ENCODE measurements around the gene MACF1.
"Not testable (repeated sequence)": the region's sequence is repeated elsewhere in the genome, so short reads cannot be mapped to it uniquely, and the experiment has no call there.

MACF1 gene

GRCh38 chr1:39526466-39527189 lies 322.1 kb downstream of the MACF1 start:
- H3K27me3 ChIP-seq (replicated peaks; ENCODE audit: control insufficient read depth, insufficient read depth, low read length): no peaks in the 10 kb centered on the region

GRCh38 chr1:39527190-39527579 lies 322.7 kb downstream of the MACF1 start:
- not testable (repeated sequence) for DNase-seq (ENCODE audit: low read depth); H3K27me3 ChIP-seq (replicated peaks; ENCODE audit: control insufficient read depth, insufficient read depth, low read length); H3K9me3 ChIP-seq (ENCODE audit: control insufficient read depth, low read length); H3K4me3 ChIP-seq (ENCODE audit: low read length); H3K9ac ChIP-seq (ENCODE audit: low read length); H3K4me1 ChIP-seq (ENCODE audit: control insufficient read depth, insufficient read depth, low read length)
- peaks cover 51% of the 10 kb centered on the region for H3K36me3 ChIP-seq (ENCODE audit: control insufficient read depth, insufficient read depth, low read length, severe bottlenecking)

More at GRCh38 chr1:39526466-39527189, 322.1 kb downstream of the MACF1 start:
- Histone ChIP-seq H3K4me3 (ENCODE audit: low read length) (no peak overlapping the region), H3K36me3 (ENCODE audit: control insufficient read depth, insufficient read depth, low read length, severe bottlenecking) (peaks cover 45% of the 10 kb centered on the region), H3K4me1 (ENCODE audit: control insufficient read depth, insufficient read depth, low read length) (no peaks in the 10 kb centered on the region), H3K9me3 (ENCODE audit: control insufficient read depth, low read length) (no peaks in the 10 kb centered on the region), H3K9ac (ENCODE audit: low read length) (no peak overlapping the region)
- DNase-seq (ENCODE audit: low read depth): no peak

GRCh38 chr1:39528082-39528481 lies 323.6 kb downstream of the MACF1 start:
- no peak overlapping the region for H3K4me3 ChIP-seq (ENCODE audit: low read length)
- no peak overlapping the region for H3K9ac ChIP-seq (ENCODE audit: low read length)
- H3K36me3 ChIP-seq (ENCODE audit: control insufficient read depth, insufficient read depth, low read length, severe bottlenecking): peaks cover 57% of the 10 kb centered on the region
- no peak for DNase-seq (ENCODE audit: low read depth)
- no peaks in the 10 kb centered on the region for H3K4me1 ChIP-seq (ENCODE audit: control insufficient read depth, insufficient read depth, low read length)
- no peaks in the 10 kb centered on the region for H3K27me3 ChIP-seq (replicated peaks; ENCODE audit: control insufficient read depth, insufficient read depth, low read length)
- no peaks in the 10 kb centered on the region for H3K9me3 ChIP-seq (ENCODE audit: control insufficient read depth, low read length)

GRCh38 chr1:39529901-39530535 lies 325.5 kb downstream of the MACF1 start:
- Histone ChIP-seq H3K4me3 (ENCODE audit: low read length) (no peak overlapping the region), H3K4me1 (ENCODE audit: control insufficient read depth, insufficient read depth, low read length) (no peaks in the 10 kb centered on the region), H3K36me3 (ENCODE audit: control insufficient read depth, insufficient read depth, low read length, severe bottlenecking) (peaks cover 65% of the 10 kb centered on the region), H3K9ac (ENCODE audit: low read length) (no peak overlapping the region), H3K9me3 (ENCODE audit: control insufficient read depth, low read length) (no peaks in the 10 kb centered on the region), H3K27me3 (replicated peaks; ENCODE audit: control insufficient read depth, insufficient read depth, low read length) (no peaks in the 10 kb centered on the region)
- no peak for DNase-seq (ENCODE audit: low read depth)

- Histone ChIP-seq H3K36me3 (ENCODE audit: control insufficient read depth, insufficient read depth, low read length, severe bottlenecking) (peaks cover 63% of the 10 kb centered on the region), H3K9me3 (ENCODE audit: control insufficient read depth, low read length) (no peaks in the 10 kb centered on the region), H3K27me3 (replicated peaks; ENCODE audit: control insufficient read depth, insufficient read depth, low read length) (no peaks in the 10 kb centered on the region), H3K4me3 (ENCODE audit: low read length) (no peak overlapping the region), H3K4me1 (ENCODE audit: control insufficient read depth, insufficient read depth, low read length) (no peaks in the 10 kb centered on the region), H3K9ac (ENCODE audit: low read length) (no peak overlapping the region)
- DNase-seq (ENCODE audit: low read depth): no peak
Observed at GRCh38 chr1:39531526-39531925, 327.0 kb downstream of the MACF1 start.

GRCh38 chr1:39533442-39533841 lies 328.9 kb downstream of the MACF1 start:
- Histone ChIP-seq H3K9ac (ENCODE audit: low read length) (no peak overlapping the region), H3K36me3 (ENCODE audit: control insufficient read depth, insufficient read depth, low read length, severe bottlenecking) (peaks cover 52% of the 10 kb centered on the region), H3K27me3 (replicated peaks; ENCODE audit: control insufficient read depth, insufficient read depth, low read length) (no peaks in the 10 kb centered on the region), H3K4me1 (ENCODE audit: control insufficient read depth, insufficient read depth, low read length) (no peaks in the 10 kb centered on the region), H3K4me3 (ENCODE audit: low read length) (no peak overlapping the region), H3K9me3 (ENCODE audit: control insufficient read depth, low read length) (no peaks in the 10 kb centered on the region)
- DNase-seq (ENCODE audit: low read depth): no peak
